Measurements from ENCODE around the gene ZSCAN5C. TPM values are rescaled to one million over a fixed set of nuclear protein-coding genes. Genes with fewer than 3 reads are reported as not detected.
"Not testable (repeated sequence)": the region's sequence is repeated elsewhere in the genome, so short reads cannot be mapped to it uniquely, and the experiment has no call there.

ZSCAN5C gene
- polyA plus RNA-seq, 2 of the 4 experiments (the other 2 are of a cell fraction), result not detected

- FAIRE-seq; H3K4me3 ChIP-seq; H3K4me2 ChIP-seq; ATAC-seq; H3K27ac ChIP-seq; POLR2A ChIA-PET; DNase-seq (ENCODE audit: low read depth in 1 of 2, low spot score in 1 of 2); H3K4me1 ChIP-seq; H3K9me3 ChIP-seq: not testable (repeated sequence)
- WGBS (ENCODE audit: missing lambda C conversion rate), result 68% methylated on average over 15 of the region's 15 CpGs
- CTCF ChIA-PET, result interaction anchor here (0.7 to 2.3 kb wide), 3 partner anchors 21 to 226 kb away, joined by 3 to 9 read pairs (median 7); no protein-coding TSS in a partner anchor
Observed at GRCh38 chr19:56175861-56176307, 26.2 kb upstream of the ZSCAN5C start, which contains the start of gene GALP. TSS of gene GALP (plus strand) at chr19:56176008. CDS start at chr19:56177109, 1,101 bp downstream.

GRCh38 chr19:56176310-56176709, 25.8 kb upstream of the ZSCAN5C start:
- H3K9me3 ChIP-seq; POLR2A ChIA-PET; H3K27ac ChIP-seq; DNase-seq (ENCODE audit: low read depth in 1 of 2, low spot score in 1 of 2); H3K4me3 ChIP-seq; ATAC-seq; H3K4me1 ChIP-seq; H3K4me2 ChIP-seq; FAIRE-seq: not testable (repeated sequence)
- CTCF ChIA-PET, result interaction anchor here (0.5 to 2.3 kb wide), 3 partner anchors 13 to 146 kb away, joined by 3 to 9 read pairs (median 3); no protein-coding TSS in a partner anchor
- WGBS (ENCODE audit: missing lambda C conversion rate), result 68% methylated on average over 6 of the region's 11 CpGs

- no peak overlapping the region for H3K27ac ChIP-seq
- no peaks in the 10 kb centered on the region for H3K4me1 ChIP-seq
- CTCF ChIA-PET, result interaction anchor here (0.5 to 2.3 kb wide), 3 partner anchors 12 to 147 kb away, joined by 3 to 9 read pairs (median 3); no protein-coding TSS in a partner anchor
- H3K4me3 ChIP-seq, result no peak overlapping the region
- TF ChIP-seq CHD2 (IDR thresholded peaks at IDR 0.05; ENCODE audit: low read length, partially characterized antibody) (no peak), HDAC2 (IDR thresholded peaks at IDR 0.05) (no peak), EHMT2 (IDR thresholded peaks at IDR 0.05; ENCODE audit: low read depth) (no peak), CEBPB (IDR thresholded peaks at IDR 0.05) (no peak), SREBF2 (IDR thresholded peaks at IDR 0.05) (no peak), JUNB (IDR thresholded peaks at IDR 0.05) (no peak), PHF8 (IDR thresholded peaks at IDR 0.05; ENCODE audit: borderline replicate concordance, low read depth) (no peak), RFX5 (IDR thresholded peaks at IDR 0.05) (no peak), MAFK (IDR thresholded peaks at IDR 0.05; ENCODE audit: partially characterized antibody) (no peak)
- POLR2A ChIA-PET, result no interaction called here
- DNase-seq (ENCODE audit: low read depth in 1 of 2, low spot score in 1 of 2), result no peak
- no peak overlapping the region for H3K4me2 ChIP-seq
- no peak for ATAC-seq
- no peak for FAIRE-seq
- whole genome bisulfite sequencing (ENCODE audit: missing lambda C conversion rate), result 70% methylated on average over 18 of the region's 18 CpGs
- H3K9me3 ChIP-seq, result no peaks in the 10 kb centered on the region
Observed at GRCh38 chr19:56176881-56177280, 25.2 kb upstream of the ZSCAN5C start.

GRCh38 chr19:56177564-56178243, 24.4 kb upstream of the ZSCAN5C start:
- no peak overlapping the region for H3K4me3 ChIP-seq
- WGBS (ENCODE audit: missing lambda C conversion rate), result 30% methylated on average over 11 of the region's 11 CpGs
- ChIA-PET CTCF (interaction anchor here (1.0 to 1.1 kb wide), 2 partner anchors 9 to 114 kb away, joined by 3 to 6 read pairs; no protein-coding TSS in a partner anchor), POLR2A (no interaction called here)
- no peak for FAIRE-seq
- H3K4me2 ChIP-seq, result no peak overlapping the region
- DNase-seq (ENCODE audit: low read depth in 1 of 2, low spot score in 1 of 2), result no peak
- no peaks in the 10 kb centered on the region for H3K9me3 ChIP-seq
- no peak for TF ChIP-seq TP53 (CRISPR knock-in tag; IDR thresholded peaks at IDR 0.05)
- TF ChIP-seq ZFP36 (IDR thresholded peaks at IDR 0.05; ENCODE audit: borderline replicate concordance, partially characterized antibody), result peak; percentile 69
- H3K27ac ChIP-seq, result no peak overlapping the region
- H3K4me1 ChIP-seq, result no peaks in the 10 kb centered on the region
- no peak for ATAC-seq

GRCh38 chr19:56189785-56190184, 12.3 kb upstream of the ZSCAN5C start:
- ChIA-PET POLR2A (no interaction called here), CTCF (interaction anchor here (0.5 to 1.5 kb wide), 2 partner anchors 13 to 1863 kb away, joined by 3 read pairs; no protein-coding TSS in a partner anchor)
- FAIRE-seq (no peak), DNase-seq (ENCODE audit: low read depth in 1 of 2, low spot score in 1 of 2) (peak in 1 of 2 experiments; percentile 19), ATAC-seq (peak; percentile 55 to 72; a peak in 4 of 6 replicates)
- H3K4me3 ChIP-seq, result no peak overlapping the region
- no peaks in the 10 kb centered on the region for H3K4me1 ChIP-seq
- H3K9me3 ChIP-seq, result peaks cover 4% of the 10 kb centered on the region; the same call in 1 of the 3 replicates
- no peak overlapping the region for H3K4me2 ChIP-seq
- 43% methylated on average over 10 of the region's 17 CpGs for WGBS (ENCODE audit: missing lambda C conversion rate)
- H3K27ac ChIP-seq, result no peak overlapping the region
- TF ChIP-seq ATOH8 (CRISPR knock-in tag; IDR thresholded peaks at IDR 0.05; ENCODE audit: low read depth), result no peak
- no peak for TF ChIP-seq KDM5A (IDR thresholded peaks at IDR 0.05)
- TF ChIP-seq ZSCAN20 (CRISPR knock-in tag; IDR thresholded peaks at IDR 0.05), result no peak
- no peak for TF ChIP-seq HES2 (IDR thresholded peaks at IDR 0.05)
- no peak for TF ChIP-seq MAFK (IDR thresholded peaks at IDR 0.05; ENCODE audit: partially characterized antibody)
- TF ChIP-seq JUN (IDR thresholded peaks at IDR 0.05), result no peak
